HG03139 (cell line): ENCODE data around the gene TGFBRAP1.
A peak's percentile ranks its signal among the peaks of the same experiment; 100 is the strongest.

Experiments
- ATAC-seq: cut with Tn5 transposase; IDR thresholded peaks from one replicate; pipeline ENCODE4 v1.9.1; 2021; ENCODE audit not compliant: unreplicated experiment

The TGFBRAP1 gene, protein sequence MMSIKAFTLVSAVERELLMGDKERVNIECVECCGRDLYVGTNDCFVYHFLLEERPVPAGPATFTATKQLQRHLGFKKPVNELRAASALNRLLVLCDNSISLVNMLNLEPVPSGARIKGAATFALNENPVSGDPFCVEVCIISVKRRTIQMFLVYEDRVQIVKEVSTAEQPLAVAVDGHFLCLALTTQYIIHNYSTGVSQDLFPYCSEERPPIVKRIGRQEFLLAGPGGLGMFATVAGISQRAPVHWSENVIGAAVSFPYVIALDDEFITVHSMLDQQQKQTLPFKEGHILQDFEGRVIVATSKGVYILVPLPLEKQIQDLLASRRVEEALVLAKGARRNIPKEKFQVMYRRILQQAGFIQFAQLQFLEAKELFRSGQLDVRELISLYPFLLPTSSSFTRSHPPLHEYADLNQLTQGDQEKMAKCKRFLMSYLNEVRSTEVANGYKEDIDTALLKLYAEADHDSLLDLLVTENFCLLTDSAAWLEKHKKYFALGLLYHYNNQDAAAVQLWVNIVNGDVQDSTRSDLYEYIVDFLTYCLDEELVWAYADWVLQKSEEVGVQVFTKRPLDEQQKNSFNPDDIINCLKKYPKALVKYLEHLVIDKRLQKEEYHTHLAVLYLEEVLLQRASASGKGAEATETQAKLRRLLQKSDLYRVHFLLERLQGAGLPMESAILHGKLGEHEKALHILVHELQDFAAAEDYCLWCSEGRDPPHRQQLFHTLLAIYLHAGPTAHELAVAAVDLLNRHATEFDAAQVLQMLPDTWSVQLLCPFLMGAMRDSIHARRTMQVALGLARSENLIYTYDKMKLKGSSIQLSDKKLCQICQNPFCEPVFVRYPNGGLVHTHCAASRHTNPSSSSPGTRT

GRCh38 chr2:105329561-105330495 is at the start of gene TGFBRAP1:
Gene TGFBRAP1, minus strand, starts transcription at chr2:105329735. Its CDS starts 21,434 bp downstream, at chr2:105308301.
- ATAC-seq = peak; percentile 54

DNA sequence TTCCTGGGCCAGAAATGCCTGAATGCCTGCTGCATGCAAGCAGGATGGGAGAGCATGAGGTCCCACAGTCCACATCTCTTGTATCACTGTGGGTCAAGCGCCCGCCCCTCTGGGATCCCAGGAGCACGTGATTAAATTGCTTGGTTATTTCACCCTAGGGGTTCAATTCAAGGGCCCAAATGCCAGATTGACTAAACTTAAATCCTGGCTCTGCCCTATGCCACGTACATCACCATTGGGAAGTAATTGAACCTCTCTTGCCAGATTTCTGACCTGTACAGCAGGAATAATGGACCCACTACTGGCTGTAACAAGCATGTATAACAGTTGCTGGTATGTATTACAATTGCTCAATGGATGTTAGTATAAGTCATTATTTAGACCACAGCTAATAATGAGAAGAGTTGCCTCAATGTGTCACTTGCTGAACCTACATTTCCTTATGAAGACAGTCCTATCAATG is 49.4 kb upstream of the TGFBRAP1 start:
- no peak for ATAC-seq

DNA sequence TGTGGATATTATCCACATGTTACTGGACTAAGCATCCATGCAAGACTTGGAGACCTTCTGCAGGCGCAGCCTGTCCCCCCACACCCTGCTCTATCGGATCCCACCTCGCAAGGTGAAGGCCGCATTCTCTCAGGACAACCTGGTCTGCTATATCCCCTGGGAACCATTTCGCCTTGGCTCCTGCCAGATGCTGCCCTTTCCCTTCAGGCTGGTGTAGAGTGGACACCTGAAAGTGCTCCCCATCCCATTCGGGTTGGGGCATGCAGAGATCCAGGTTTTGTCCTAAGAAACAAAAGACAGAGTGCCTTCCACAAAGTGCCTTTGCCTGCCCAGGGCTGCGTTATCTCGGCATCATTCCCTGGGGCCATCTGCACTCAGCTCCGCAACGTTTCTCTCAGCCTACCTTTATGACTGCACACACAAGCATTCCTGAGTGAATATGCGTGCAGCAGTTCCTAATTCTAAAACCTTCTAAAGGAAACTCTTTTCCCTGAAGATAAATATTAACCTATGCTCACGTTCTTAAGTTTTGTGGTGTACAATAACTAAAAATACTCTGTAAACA is 48.8 kb upstream of the TGFBRAP1 start:
- ATAC-seq = no peak

DNA sequence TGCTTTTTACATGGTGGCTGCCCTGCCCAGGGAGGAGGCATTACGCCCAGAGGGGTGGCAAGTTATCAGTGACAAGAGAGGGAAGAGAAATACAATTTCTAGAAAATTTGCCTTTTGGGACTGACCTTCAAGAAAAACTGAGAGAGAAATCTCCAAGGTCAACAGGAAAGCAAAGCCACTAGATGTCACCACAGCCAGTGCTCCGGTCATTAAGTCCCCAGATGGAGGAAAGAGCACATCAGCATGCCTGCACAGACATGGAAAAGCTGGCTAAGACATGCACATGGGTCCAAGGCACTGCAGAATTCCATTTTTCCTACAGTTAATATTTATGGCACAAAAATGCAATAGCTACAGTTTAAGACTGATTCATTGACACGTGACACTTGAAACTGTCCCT is 48.3 kb upstream of the TGFBRAP1 start:
- no peak for ATAC-seq

- ATAC-seq = no peak
These were observed 47.3 kb upstream of the TGFBRAP1 start for GRCh38 chr2:105376789-105377240.

- no peak for ATAC-seq
These were observed 46.5 kb upstream of the TGFBRAP1 start for GRCh38 chr2:105376010-105376409.

- ATAC-seq = no peak
These were observed 45.5 kb upstream of the TGFBRAP1 start for GRCh38 chr2:105375001-105375561.

DNA sequence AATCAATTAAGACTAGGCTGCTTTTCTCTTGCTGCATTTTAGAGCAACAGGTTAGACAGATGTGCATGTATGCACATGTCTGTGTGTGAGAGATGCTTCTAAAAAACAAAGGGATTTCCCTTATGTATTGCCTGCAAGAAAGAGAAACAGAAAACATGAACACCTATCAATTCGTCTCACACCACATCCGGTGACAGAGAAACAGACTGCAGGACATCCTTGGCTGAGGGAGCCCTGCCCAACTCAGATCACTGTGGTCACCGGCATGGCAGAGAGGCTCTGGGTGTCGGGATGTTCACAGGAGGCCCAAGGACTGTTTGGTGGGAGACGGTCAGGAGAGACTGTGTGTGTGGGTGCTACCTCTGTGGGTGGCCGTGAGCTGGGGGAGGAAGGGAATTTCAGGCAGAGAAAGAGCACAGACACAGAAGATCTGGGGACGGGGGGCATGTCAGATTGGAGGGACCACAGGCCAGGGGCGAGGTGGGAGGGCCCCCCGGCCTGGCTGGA is 44.4 kb upstream of the TGFBRAP1 start:
- ATAC-seq = peak; percentile 55

- ATAC-seq = no peak
These were observed 43.8 kb upstream of the TGFBRAP1 start for GRCh38 chr2:105373344-105373781.

DNA sequence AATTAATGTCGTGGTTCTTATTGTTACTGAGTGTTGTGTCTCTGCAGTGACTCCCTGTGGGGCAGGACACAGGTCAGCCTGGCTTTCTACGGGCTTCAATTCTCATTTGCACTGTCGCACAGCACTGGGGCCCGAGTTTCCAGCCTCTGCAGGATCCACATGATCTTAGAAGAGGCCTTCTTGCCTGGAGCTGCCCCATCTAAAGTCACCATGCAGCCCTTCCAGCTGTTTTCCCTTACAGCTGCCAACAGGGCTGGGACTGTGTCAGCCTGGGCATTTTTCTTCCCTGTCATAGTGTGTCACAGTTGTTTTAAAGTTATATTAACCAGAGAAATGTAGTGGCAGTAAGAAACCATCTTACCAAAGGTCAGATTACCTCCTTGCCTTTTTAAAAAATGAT is 42.3 kb upstream of the TGFBRAP1 start:
- ATAC-seq = no peak

- ATAC-seq = no peak
These were observed 41.6 kb upstream of the TGFBRAP1 start for GRCh38 chr2:105371156-105371555.

GRCh38 chr2:105369777-105370690 is 40.5 kb upstream of the TGFBRAP1 start:
- ATAC-seq = peak; percentile 96

- ATAC-seq = no peak
These were observed 39.3 kb upstream of the TGFBRAP1 start for GRCh38 chr2:105368759-105369408.

- no peak for ATAC-seq
These were observed 35.7 kb upstream of the TGFBRAP1 start for GRCh38 chr2:105365206-105365605.

GRCh38 chr2:105364436-105365139 is 35.1 kb upstream of the TGFBRAP1 start:
- ATAC-seq = no peak

- no peak for ATAC-seq
These were observed 33.5 kb upstream of the TGFBRAP1 start for GRCh38 chr2:105362862-105363591.
